ENCODE results near the gene KLHL34.

GRCh38 chrX:21666679-21667078 lies 8.5 kb upstream of the KLHL34 start:
- no peak for TF ChIP-seq SUZ12 (IDR thresholded peaks at IDR 0.05; ENCODE audit: extremely low read depth, insufficient read depth, insufficient read length)
- TF ChIP-seq ZNF274 (IDR thresholded peaks at IDR 0.05; ENCODE audit: low read depth, low read length) = no peak
